Measurements from ENCODE around the gene CSF1R.
"Not testable (repeated sequence)": the region's sequence is repeated elsewhere in the genome, so short reads cannot be mapped to it uniquely, and the experiment has no call there.

The CSF1R gene

GRCh38 chr5:150103678-150104549 is 17.6 kb upstream of the CSF1R start:
- no peak for DNase-seq

GRCh38 chr5:150101023-150101422 is 14.7 kb upstream of the CSF1R start:
- no peak for DNase-seq

- no peak for DNase-seq
Measured at GRCh38 chr5:150097152-150097551, 10.8 kb upstream of the CSF1R start.

- no peak for DNase-seq
Measured at GRCh38 chr5:150092159-150092787, 5.9 kb upstream of the CSF1R start.

GRCh38 chr5:150085191-150085912 is 1.0 kb downstream of the CSF1R start:
- no peak for DNase-seq

GRCh38 chr5:150084754-150085153 is 1.6 kb downstream of the CSF1R start:
- DNase-seq = not testable (repeated sequence)

- no peak for DNase-seq
Measured at GRCh38 chr5:150082889-150083288, 3.5 kb downstream of the CSF1R start.

GRCh38 chr5:150082374-150082773 is 4.0 kb downstream of the CSF1R start:
- DNase-seq = no peak

- no peak for DNase-seq
Measured at GRCh38 chr5:150081541-150082283, 4.6 kb downstream of the CSF1R start.

- DNase-seq = no peak
Measured at GRCh38 chr5:150080696-150081435, 5.5 kb downstream of the CSF1R start.

- DNase-seq = no peak
Measured at GRCh38 chr5:150079909-150080461, 6.4 kb downstream of the CSF1R start.

GRCh38 chr5:150078802-150079689 is 7.3 kb downstream of the CSF1R start:
- no peak for DNase-seq

- no peak for DNase-seq
Measured at GRCh38 chr5:150077996-150078801, 8.2 kb downstream of the CSF1R start.

GRCh38 chr5:150077060-150077459 is 9.3 kb downstream of the CSF1R start:
- DNase-seq = no peak

GRCh38 chr5:150075806-150076205 is 10.5 kb downstream of the CSF1R start:
- DNase-seq = no peak

GRCh38 chr5:150075233-150075632 is 11.1 kb downstream of the CSF1R start:
- DNase-seq = no peak

GRCh38 chr5:150073677-150074076 is 12.7 kb downstream of the CSF1R start:
- no peak for DNase-seq

- no peak for DNase-seq
Measured at GRCh38 chr5:150073086-150073625, 13.2 kb downstream of the CSF1R start.

- no peak for DNase-seq
Measured at GRCh38 chr5:150070821-150071220, 15.5 kb downstream of the CSF1R start.

Data from activated CD8-positive, alpha-beta memory T cell treated with anti-CD3 and anti-CD28 coated beads, Interleukin-2, amount 50 U/mL, for 4 hours (primary cell).